Ovary (tissue), 3 donors: ENCODE data around the gene PRPF8.

Experiments used
- CTCF ChIP-seq, 3 donors: fragments of 450-650 bp in 2 of 3; fragments of 200-600 bp in 1 of 3; IDR thresholded peaks; one replicate each; pipeline versions ENCODE4 v1.5.1 to v1.8.0; 2016 to 2022; ENCODE audit warnings: antibody characterized with exemption in 3 of 3, mild to moderate bottlenecking in 1 of 3
- POLR2A ChIP-seq: fragments of 450-650 bp; IDR thresholded peaks from one replicate; pipeline ENCODE4 v1.6.1; 2017; ENCODE audit warnings: antibody characterized with exemption, mild to moderate bottlenecking, moderate library complexity
- donor health status: DM: no; HTN: no; CAD: no.

GRCh38 chr17:1718362-1719165 is 33.9 kb upstream of the PRPF8 start:
- TF ChIP-seq CTCF (IDR thresholded peaks at IDR 0.05), result no peak
- TF ChIP-seq POLR2A, result no peak
